Measurements from ENCODE around the gene LGR5. TPM values are rescaled to one million over a fixed set of nuclear protein-coding genes. Genes with fewer than 3 reads are reported as not detected.
A peak's percentile ranks its signal among the peaks of the same experiment; 100 is the strongest.

The LGR5 gene
- total and polyA plus RNA-seq, 4 donors = 1.6 to 8.8 (median 7.2) TPM

DNA sequence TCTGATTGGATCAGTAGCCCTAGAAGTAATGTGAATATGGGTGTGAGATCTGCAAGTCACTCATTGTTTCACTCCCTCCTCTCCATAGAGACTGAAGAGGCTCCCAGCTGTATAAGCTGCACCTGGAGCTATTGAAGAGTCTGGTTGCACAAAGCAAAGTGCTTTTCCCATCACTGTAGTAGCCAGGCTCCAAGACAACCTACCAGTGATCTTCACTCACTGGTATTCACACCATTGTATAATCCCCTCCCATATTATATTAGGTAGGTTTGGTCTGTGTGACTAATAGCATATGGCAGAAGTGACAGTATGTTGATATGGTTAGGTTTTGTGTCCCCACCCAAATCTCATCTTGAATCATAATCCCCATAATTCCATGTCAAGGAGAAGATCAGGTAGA, 159.6 kb downstream of the LGR5 start:
- H3K4me3 ChIP-seq (ENCODE audit: low read depth, low read length) = no peak overlapping the region
- no peaks in the 10 kb centered on the region for H3K9me3 ChIP-seq (ENCODE audit: control insufficient read depth, insufficient read depth, low read length)
- H3K27ac ChIP-seq (ENCODE audit: low read depth, low read length) = no peak overlapping the region
- H3K27me3 ChIP-seq (ENCODE audit: control insufficient read depth, insufficient read depth, low read length) = no peaks in the 10 kb centered on the region
- no peak for DNase-seq (ENCODE audit: low read depth in 4 of 6, low spot score in 6 of 6)
- no peaks in the 10 kb centered on the region for H3K36me3 ChIP-seq (ENCODE audit: control insufficient read depth, insufficient read depth, low read length)
- no peaks in the 10 kb centered on the region for H3K4me1 ChIP-seq (ENCODE audit: control insufficient read depth, insufficient read depth, low read length)

DNA sequence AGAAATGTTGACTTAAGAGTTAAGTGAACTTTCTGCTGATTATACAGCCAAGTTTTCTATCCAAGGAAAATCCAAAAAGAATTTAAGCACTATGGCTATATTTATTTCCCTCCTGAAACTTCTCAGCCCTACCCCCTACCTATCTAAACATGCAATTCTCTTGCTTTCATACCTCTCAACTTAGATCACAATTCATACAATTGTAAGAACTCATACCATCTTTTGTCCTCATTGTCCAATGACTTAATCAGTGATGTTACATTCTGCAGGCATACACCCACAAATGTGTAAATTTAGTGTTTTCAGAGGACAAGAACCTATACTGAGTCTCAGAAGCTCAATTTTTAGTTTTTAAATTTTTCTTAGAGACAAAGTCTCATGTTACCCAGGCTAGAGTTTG, 161.9 kb downstream of the LGR5 start:
- no peak overlapping the region for H3K27ac ChIP-seq (ENCODE audit: low read depth, low read length)

DNA sequence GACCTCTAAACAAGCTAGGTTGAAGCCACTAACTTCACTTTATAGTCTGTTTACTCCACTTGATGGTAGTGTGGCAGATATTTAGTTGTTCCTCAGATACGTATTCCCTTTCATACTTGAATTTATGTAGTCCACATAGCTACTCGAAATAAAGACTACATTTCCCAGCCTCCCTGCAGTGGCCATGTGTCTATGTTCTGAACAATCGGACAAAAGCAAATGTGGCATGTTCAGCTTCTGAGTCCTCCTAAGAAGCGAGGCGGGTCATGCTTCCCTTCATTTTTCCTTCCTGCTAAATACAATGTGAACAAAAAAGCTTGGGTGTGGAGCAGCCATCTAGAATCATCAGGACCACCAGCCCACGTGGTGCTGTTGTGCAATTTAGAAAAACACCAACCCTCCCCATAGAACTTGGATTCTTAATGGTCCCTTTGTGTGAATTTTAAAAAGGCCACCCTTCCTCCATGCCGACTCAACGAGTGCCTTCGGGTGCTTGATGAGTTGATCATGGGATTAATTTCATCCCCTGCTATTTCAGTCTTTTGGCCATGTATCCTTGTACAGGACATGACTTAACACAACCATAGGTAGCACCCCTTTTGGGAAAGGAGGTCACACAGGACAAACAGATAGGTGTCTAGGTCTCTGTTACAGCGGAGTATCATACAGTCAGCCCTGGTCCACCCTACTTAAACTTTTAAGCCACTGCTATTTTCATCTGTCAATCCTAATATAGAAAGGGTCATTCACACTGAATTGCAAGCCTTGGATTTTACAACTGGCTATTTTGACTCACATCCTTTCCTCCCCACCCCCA, 163.4 kb downstream of the LGR5 start:
- Histone ChIP-seq H3K9me3 (ENCODE audit: control insufficient read depth, insufficient read depth, low read length) (no peaks in the 10 kb centered on the region), H3K4me3 (ENCODE audit: low read depth, low read length) (no peak overlapping the region), H3K27ac (ENCODE audit: low read depth, low read length) (no peak overlapping the region), H3K4me1 (ENCODE audit: control insufficient read depth, insufficient read depth, low read length) (no peaks in the 10 kb centered on the region), H3K36me3 (ENCODE audit: control insufficient read depth, insufficient read depth, low read length) (peaks cover 5% of the 10 kb centered on the region), H3K27me3 (ENCODE audit: control insufficient read depth, insufficient read depth, low read length) (no peaks in the 10 kb centered on the region)
- WGBS (ENCODE audit: insufficient coverage) = 100% methylated on average over 1 of the region's 10 CpGs
- peak in 1 of 6 donors; percentile 23 for DNase-seq (ENCODE audit: low read depth in 4 of 6, low spot score in 6 of 6)

More for the DNA sequence above, 161.9 kb downstream of the LGR5 start:
- no peaks in the 10 kb centered on the region for H3K4me1 ChIP-seq (ENCODE audit: control insufficient read depth, insufficient read depth, low read length)
- no peak for DNase-seq (ENCODE audit: low read depth in 4 of 6, low spot score in 6 of 6)
- H3K4me3 ChIP-seq (ENCODE audit: low read depth, low read length) = no peak overlapping the region
- no peaks in the 10 kb centered on the region for H3K9me3 ChIP-seq (ENCODE audit: control insufficient read depth, insufficient read depth, low read length)
- no peaks in the 10 kb centered on the region for H3K27me3 ChIP-seq (ENCODE audit: control insufficient read depth, insufficient read depth, low read length)
- H3K36me3 ChIP-seq (ENCODE audit: control insufficient read depth, insufficient read depth, low read length) = peaks cover 5% of the 10 kb centered on the region

DNA sequence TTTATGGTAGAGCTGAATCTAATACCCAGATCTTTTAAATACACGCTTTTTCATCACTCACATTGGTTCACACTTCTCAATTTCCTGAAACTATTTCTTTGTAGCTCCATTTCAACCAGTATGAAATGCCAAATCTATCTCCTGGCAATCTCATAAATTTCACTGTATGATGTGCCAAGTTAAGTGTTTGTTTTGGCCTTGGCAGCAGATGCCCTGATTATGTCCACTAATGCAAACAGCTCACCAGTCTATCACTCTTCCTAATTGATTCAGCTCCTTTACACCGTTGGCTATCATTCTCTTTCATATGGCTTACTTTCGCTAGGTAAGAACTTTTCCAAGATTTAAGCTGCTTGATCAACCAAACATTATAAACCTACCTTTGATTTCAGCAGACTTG, 165.4 kb downstream of the LGR5 start:
- no peaks in the 10 kb centered on the region for H3K27me3 ChIP-seq (ENCODE audit: control insufficient read depth, insufficient read depth, low read length)
- H3K36me3 ChIP-seq (ENCODE audit: control insufficient read depth, insufficient read depth, low read length) = peaks cover 5% of the 10 kb centered on the region
- H3K27ac ChIP-seq (ENCODE audit: low read depth, low read length) = no peak overlapping the region
- no peaks in the 10 kb centered on the region for H3K9me3 ChIP-seq (ENCODE audit: control insufficient read depth, insufficient read depth, low read length)
- WGBS (ENCODE audit: insufficient coverage) = 83% methylated on average over 2 of the region's 3 CpGs
- H3K4me1 ChIP-seq (ENCODE audit: control insufficient read depth, insufficient read depth, low read length) = no peaks in the 10 kb centered on the region
- DNase-seq (ENCODE audit: low read depth in 4 of 6, low spot score in 6 of 6) = no peak
- H3K4me3 ChIP-seq (ENCODE audit: low read depth, low read length) = no peak overlapping the region

GRCh38 chr12:71607494-71608330, 168.1 kb downstream of the LGR5 start:
- no peaks in the 10 kb centered on the region for H3K4me1 ChIP-seq (ENCODE audit: control insufficient read depth, insufficient read depth, low read length)
- 63% methylated on average over 1 of the region's 4 CpGs for WGBS (ENCODE audit: insufficient coverage)
- no peaks in the 10 kb centered on the region for H3K27me3 ChIP-seq (ENCODE audit: control insufficient read depth, insufficient read depth, low read length)
- peaks cover 5% of the 10 kb centered on the region for H3K36me3 ChIP-seq (ENCODE audit: control insufficient read depth, insufficient read depth, low read length)
- H3K4me3 ChIP-seq (ENCODE audit: low read depth, low read length) = no peak overlapping the region
- no peaks in the 10 kb centered on the region for H3K9me3 ChIP-seq (ENCODE audit: control insufficient read depth, insufficient read depth, low read length)
- no peak overlapping the region for H3K27ac ChIP-seq (ENCODE audit: low read depth, low read length)
- DNase-seq (ENCODE audit: low read depth in 4 of 6, low spot score in 6 of 6) = no peak

GRCh38 chr12:71610031-71610795, 170.6 kb downstream of the LGR5 start:
- H3K4me1 ChIP-seq (ENCODE audit: control insufficient read depth, insufficient read depth, low read length) = no peaks in the 10 kb centered on the region
- no peaks in the 10 kb centered on the region for H3K27me3 ChIP-seq (ENCODE audit: control insufficient read depth, insufficient read depth, low read length)
- DNase-seq (ENCODE audit: low read depth in 4 of 6, low spot score in 6 of 6) = no peak
- no peaks in the 10 kb centered on the region for H3K9me3 ChIP-seq (ENCODE audit: control insufficient read depth, insufficient read depth, low read length)
- no peak overlapping the region for H3K27ac ChIP-seq (ENCODE audit: low read depth, low read length)
- peaks cover 3% of the 10 kb centered on the region for H3K36me3 ChIP-seq (ENCODE audit: control insufficient read depth, insufficient read depth, low read length)
- no peak overlapping the region for H3K4me3 ChIP-seq (ENCODE audit: low read depth, low read length)
- WGBS (ENCODE audit: insufficient coverage) = 92% methylated on average over 2 of the region's 6 CpGs

DNA sequence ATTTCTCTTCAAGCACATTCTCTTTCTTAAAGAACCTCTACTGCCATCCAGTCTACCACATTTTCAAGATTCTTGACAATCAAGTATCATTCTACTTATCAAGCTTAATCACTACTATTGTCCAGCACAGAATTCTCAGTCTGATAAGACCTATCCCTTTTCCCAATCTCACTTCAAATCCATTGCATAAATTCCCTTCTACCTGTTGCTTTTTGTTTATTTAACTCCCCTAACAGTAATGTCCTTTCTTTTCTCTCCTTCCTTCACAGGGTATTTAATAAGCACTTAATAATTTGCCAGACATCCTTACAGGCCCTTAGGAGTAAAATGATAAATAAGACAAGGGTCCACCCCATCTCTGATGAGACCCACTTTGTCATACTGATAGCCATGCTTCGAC, 182.3 kb downstream of the LGR5 start:
- Histone ChIP-seq H3K27ac (ENCODE audit: low read depth, low read length) (no peak overlapping the region), H3K27me3 (ENCODE audit: control insufficient read depth, insufficient read depth, low read length) (no peaks in the 10 kb centered on the region), H3K36me3 (ENCODE audit: control insufficient read depth, insufficient read depth, low read length) (peaks cover 33% of the 10 kb centered on the region), H3K9me3 (ENCODE audit: control insufficient read depth, insufficient read depth, low read length) (no peaks in the 10 kb centered on the region), H3K4me3 (ENCODE audit: low read depth, low read length) (no peak overlapping the region), H3K4me1 (ENCODE audit: control insufficient read depth, insufficient read depth, low read length) (no peaks in the 10 kb centered on the region)
- WGBS (ENCODE audit: insufficient coverage) = 91% methylated on average over 1 of the region's 1 CpG
- no peak for DNase-seq (ENCODE audit: low read depth in 4 of 6, low spot score in 6 of 6)

DNA sequence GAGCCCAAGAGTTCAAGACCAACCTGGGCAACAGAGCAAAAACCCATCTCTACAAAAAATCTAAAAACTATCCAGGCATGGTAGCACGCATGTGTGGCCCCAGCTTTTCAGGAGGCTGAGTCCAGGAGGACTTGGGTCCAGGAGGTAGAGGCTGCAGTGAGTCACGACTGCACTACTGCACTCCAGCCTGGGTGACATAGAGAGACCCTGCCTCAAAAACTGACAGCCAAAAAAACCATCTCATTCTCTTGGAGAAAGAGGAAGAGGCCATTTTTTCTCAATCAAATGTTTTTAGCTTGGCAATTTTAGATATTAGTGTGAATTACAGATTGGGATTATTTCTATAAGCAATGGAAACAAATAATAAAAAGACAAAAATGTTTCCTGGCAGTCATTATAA, 185.9 kb downstream of the LGR5 start:
- DNase-seq (ENCODE audit: low read depth in 4 of 6, low spot score in 6 of 6) = no peak
- Histone ChIP-seq H3K4me3 (ENCODE audit: low read depth, low read length) (no peak overlapping the region), H3K9me3 (ENCODE audit: control insufficient read depth, insufficient read depth, low read length) (no peaks in the 10 kb centered on the region), H3K27me3 (ENCODE audit: control insufficient read depth, insufficient read depth, low read length) (no peaks in the 10 kb centered on the region), H3K27ac (ENCODE audit: low read depth, low read length) (no peak overlapping the region), H3K36me3 (ENCODE audit: control insufficient read depth, insufficient read depth, low read length) (peaks cover 32% of the 10 kb centered on the region), H3K4me1 (ENCODE audit: control insufficient read depth, insufficient read depth, low read length) (no peaks in the 10 kb centered on the region)
- WGBS (ENCODE audit: insufficient coverage) = 100% methylated on average over 1 of the region's 2 CpGs

- DNase-seq (ENCODE audit: low read depth in 4 of 6, low spot score in 6 of 6) = no peak
- 55% methylated on average over 2 of the region's 5 CpGs for WGBS (ENCODE audit: insufficient coverage)
- no peaks in the 10 kb centered on the region for H3K9me3 ChIP-seq (ENCODE audit: control insufficient read depth, insufficient read depth, low read length)
- H3K4me1 ChIP-seq (ENCODE audit: control insufficient read depth, insufficient read depth, low read length) = no peaks in the 10 kb centered on the region
- peaks cover 32% of the 10 kb centered on the region for H3K36me3 ChIP-seq (ENCODE audit: control insufficient read depth, insufficient read depth, low read length)
- no peak overlapping the region for H3K4me3 ChIP-seq (ENCODE audit: low read depth, low read length)
- H3K27me3 ChIP-seq (ENCODE audit: control insufficient read depth, insufficient read depth, low read length) = no peaks in the 10 kb centered on the region
- no peak overlapping the region for H3K27ac ChIP-seq (ENCODE audit: low read depth, low read length)
These were observed 186.5 kb downstream of the LGR5 start for GRCh38 chr12:71626098-71626497.

Measured in spinal cord (tissue), 10 donors.